Activated CD8-positive, alpha-beta memory T cell treated with anti-CD3 and anti-CD28 coated beads, Interleukin-2, amount 10 ng/mL, durations not matched to agents 7 days and 5 days (primary cell): ENCODE measurements around the gene GNG8. TPM values are rescaled to one million over a fixed set of nuclear protein-coding genes. Genes with fewer than 3 reads are reported as not detected.

Experiments
- ATAC-seq: fragments of 150-1000 bp; cut with Tn5 transposase; one replicate; pipeline ENCODE4 v1.10.0; 2021; ENCODE audit warnings: moderate library complexity
- CTCF ChIA-PET: fragments of 350-600 bp; sonication (Branson Sonifier 250); formaldehyde crosslinking; loops from one replicate; lab custom pipeline; 2021; ENCODE audit warnings: antibody characterized with exemption; lab: Charles Lee
- DNase-seq: peaks from one replicate; pipeline ENCODE4 v3.0.0-alpha.2; 2020
- H3K27ac Mint-ChIP-seq: one replicate; pipeline ENCODE4 v1.8.0; 2021; ENCODE audit warnings: mild to moderate bottlenecking, mixed read lengths
- H3K27me3 Mint-ChIP-seq: one replicate; pipeline ENCODE4 v1.8.0; 2021; ENCODE audit warnings: mixed read lengths
- H3K36me3 Mint-ChIP-seq: one replicate; pipeline ENCODE4 v1.8.0; 2021; ENCODE audit warnings: mild to moderate bottlenecking, mixed read lengths
- H3K4me1 Mint-ChIP-seq: one replicate; pipeline ENCODE4 v1.8.0; 2021; ENCODE audit warnings: mixed read lengths
- H3K4me3 Mint-ChIP-seq: one replicate; pipeline ENCODE4 v1.8.0; 2021; ENCODE audit warnings: mild to moderate bottlenecking, moderate library complexity, mixed read lengths
- H3K9me3 Mint-ChIP-seq: one replicate; pipeline ENCODE4 v1.8.0; 2022; ENCODE audit warnings: low read depth, mixed read lengths
- total RNA-seq, 2 experiments: library from RNA; stranded (reverse); gene quantifications; one replicate each; pipeline ENCODE4 v1.2.3, GENCODE V29; 2021

The GNG8 gene
- total RNA-seq = 10 to 100 TPM in 1 of 2 experiments, not detected in 1; 25.9 TPM

DNA sequence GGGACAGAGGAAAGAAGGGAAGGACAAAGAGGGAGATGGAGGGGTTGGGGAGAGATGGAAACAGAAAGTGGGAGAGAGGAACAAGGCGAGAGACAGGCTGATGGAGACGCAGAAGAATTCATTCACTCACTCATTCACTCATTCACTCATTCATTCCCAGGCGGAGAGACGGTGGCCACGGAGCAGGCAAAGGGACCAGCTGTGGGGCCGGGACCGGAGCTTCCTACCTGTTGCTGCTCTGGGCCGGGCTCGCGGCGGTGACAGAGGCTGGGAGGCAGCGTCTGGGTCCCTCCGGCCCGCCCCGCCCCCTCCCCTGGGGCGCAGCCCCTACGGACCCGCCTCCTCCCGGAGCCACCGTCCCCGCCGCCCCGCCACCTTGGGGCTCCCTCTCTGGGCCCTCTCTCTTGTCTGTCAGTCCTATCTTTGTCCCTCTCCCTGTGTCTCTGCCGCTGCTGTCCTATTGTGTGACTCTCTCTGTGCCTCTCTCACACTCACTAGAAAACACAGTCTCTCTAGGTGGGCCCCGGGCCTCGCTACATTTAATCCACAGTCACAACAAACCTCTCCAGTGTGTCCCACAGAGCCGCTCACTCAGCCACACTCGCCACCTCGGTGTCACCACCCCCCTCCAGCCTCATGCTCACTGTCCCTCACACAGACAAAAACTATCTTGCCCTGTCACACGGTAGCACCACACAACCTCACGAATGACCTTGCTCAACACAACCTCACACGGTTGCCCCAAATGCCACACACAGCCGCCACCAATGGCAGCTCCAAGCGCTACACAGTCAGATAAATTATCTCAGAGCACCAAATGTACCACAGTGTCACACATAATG, at the start of gene GNG8:
Gene GNG8 (minus strand): TSS at position 283 of the 842 bp plus-strand sequence. CDS start 1,520 bp downstream, outside the sequence.
- Mint-ChIP-seq H3K36me3 (no peaks in the 10 kb centered on the region), H3K27me3 (peaks cover 43% of the 10 kb centered on the region), H3K4me1 (peaks cover 23% of the 10 kb centered on the region), H3K9me3 (no peaks in the 10 kb centered on the region), H3K27ac (no peak within 1 kb of the TSS), H3K4me3 (no peak within 1 kb of the TSS)
- DNase-seq = no peak
- no peak for ATAC-seq
- CTCF ChIA-PET = interaction anchor here (1.3 to 2.5 kb wide), 4 partner anchors 22 to 117 kb away, joined by 3 to 12 read pairs (median 6); partner anchors contain the start of gene DACT3

GRCh38 chr19:46685189-46685588, 49.2 kb upstream of the GNG8 start:
- peaks cover 48% of the 10 kb centered on the region for H3K36me3 Mint-ChIP-seq
- ATAC-seq (no peak), DNase-seq (no peak)

DNA sequence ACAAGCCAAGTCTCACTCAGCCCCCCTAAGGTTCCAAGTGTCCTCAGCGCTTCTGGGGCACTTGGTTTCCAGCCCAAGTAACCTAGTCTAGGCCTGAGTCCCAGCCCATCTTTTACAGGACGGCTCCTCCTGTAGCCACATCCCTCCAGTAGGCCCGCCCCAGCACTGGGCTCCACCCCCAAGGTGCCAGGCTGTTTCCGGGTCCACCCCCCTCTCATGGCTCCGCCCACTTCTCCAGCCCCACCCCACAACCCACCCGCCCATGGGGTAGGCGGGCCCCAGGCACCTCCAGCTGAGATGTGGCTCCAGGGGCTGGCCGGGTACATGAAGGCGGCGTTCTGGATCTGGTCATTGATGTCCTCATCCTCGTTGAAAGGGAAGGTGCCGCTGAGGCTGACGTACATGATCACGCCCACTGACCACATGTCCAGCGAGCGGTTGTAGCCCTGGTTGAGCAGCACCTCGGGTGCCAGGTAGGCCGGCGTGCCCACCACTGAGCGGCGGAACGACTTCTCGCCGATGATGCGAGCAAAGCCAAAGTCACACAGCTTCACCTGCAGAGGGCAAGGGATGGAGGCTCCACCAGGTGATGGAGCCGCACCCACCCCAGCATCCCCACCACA, 42.2 kb upstream of the GNG8 start:
- H3K36me3 Mint-ChIP-seq = peaks cover 70% of the 10 kb centered on the region
- DNase-seq (peak; percentile 73), ATAC-seq (peak; percentile 84)
- no peak overlapping the region for H3K4me3 Mint-ChIP-seq
- H3K4me1 Mint-ChIP-seq = peaks cover 15% of the 10 kb centered on the region
- no peak overlapping the region for H3K27ac Mint-ChIP-seq
- H3K9me3 Mint-ChIP-seq = no peaks in the 10 kb centered on the region
- CTCF ChIA-PET = interaction anchor here (1.7 kb wide), 1 partner anchor 16 kb away, joined by 5 read pairs; no protein-coding TSS in a partner anchor
- no peaks in the 10 kb centered on the region for H3K27me3 Mint-ChIP-seq

More at GRCh38 chr19:46685189-46685588, 49.2 kb upstream of the GNG8 start:
- H3K9me3 Mint-ChIP-seq = no peaks in the 10 kb centered on the region
- CTCF ChIA-PET = interaction anchor here (1.7 to 2.5 kb wide), 2 partner anchors 20 to 44 kb away, joined by 6 to 12 read pairs; no protein-coding TSS in a partner anchor
- no peaks in the 10 kb centered on the region for H3K27me3 Mint-ChIP-seq
- peak overlapping the region; percentile 32 for H3K27ac Mint-ChIP-seq
- H3K4me1 Mint-ChIP-seq = no peaks in the 10 kb centered on the region
- H3K4me3 Mint-ChIP-seq = no peak overlapping the region

DNA sequence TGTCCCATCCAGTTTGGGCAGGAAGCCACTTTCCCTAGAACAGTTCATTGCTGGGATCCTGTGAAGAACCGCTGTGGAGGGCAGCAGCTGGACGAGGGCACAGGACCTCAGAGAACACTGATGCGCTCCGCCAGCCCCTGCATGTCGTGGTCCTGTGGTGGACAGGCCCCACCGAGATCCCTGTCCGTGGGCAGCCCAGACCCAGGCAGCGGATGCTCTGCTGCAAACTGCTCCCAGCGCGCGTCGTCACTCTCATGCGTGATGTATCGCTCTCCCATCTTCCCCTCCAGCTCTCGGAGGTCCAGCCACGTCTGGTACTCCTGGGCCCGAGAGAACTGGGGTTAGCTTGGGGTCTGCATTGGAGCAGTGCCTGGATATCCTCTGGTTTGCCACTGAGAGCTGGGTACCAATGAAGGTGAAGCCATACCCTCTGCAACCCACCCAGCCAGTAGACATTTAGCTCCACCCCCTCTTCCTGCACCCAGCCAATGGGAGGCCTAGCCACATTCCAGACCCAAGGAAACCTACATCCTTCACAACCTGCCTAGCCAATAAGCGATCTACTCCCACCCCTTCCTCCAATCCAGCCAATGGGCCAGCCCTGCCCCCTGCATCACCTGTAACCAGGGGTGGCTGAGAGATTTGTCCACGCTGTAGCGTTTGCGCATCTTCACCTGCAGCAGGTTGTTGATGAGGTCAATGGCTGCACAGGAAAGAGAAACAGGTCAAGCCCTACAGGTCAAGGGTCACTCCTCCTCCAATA, 38.6 kb upstream of the GNG8 start:
- CTCF ChIA-PET = interaction anchor here (1.2 to 2.3 kb wide), 6 partner anchors 9 to 79 kb away, joined by 3 to 11 read pairs (median 4); partner anchors contain the start of gene DACT3
- peaks cover 15% of the 10 kb centered on the region for H3K4me1 Mint-ChIP-seq
- ATAC-seq (no peak), DNase-seq (no peak)
- no peak overlapping the region for H3K27ac Mint-ChIP-seq
- no peaks in the 10 kb centered on the region for H3K27me3 Mint-ChIP-seq
- peaks cover 65% of the 10 kb centered on the region for H3K36me3 Mint-ChIP-seq
- H3K9me3 Mint-ChIP-seq = no peaks in the 10 kb centered on the region
- no peak overlapping the region for H3K4me3 Mint-ChIP-seq

DNA sequence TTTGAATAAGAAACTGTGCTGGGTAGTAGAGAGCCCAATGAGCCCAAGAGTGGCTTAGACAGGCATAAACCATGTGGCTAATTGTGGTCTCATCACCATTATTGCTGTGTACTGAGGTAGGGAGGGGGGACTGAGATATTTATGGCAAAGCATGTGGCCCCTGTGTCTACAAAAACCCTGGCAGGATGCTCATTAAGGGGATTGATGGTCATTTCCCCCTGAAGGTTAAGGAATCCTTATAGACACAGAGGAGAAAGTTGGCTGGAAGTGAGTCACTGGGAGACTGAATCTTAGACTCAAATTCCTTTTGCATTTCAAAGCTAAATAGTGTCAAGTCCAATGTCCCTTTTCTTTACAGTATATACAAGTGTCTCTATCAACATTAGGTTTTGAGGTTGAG, 34.8 kb upstream of the GNG8 start:
- H3K4me3 Mint-ChIP-seq = no peak overlapping the region
- CTCF ChIA-PET = interaction anchor here (0.6 to 1.5 kb wide), 2 partner anchors 9 to 901 kb away, joined by 3 to 8 read pairs; partner anchors contain the start of gene DACT3
- H3K4me1 Mint-ChIP-seq = no peaks in the 10 kb centered on the region
- DNase-seq = no peak
- no peaks in the 10 kb centered on the region for H3K27me3 Mint-ChIP-seq
- H3K27ac Mint-ChIP-seq = peak overlapping the region; percentile 40
- peaks cover 37% of the 10 kb centered on the region for H3K36me3 Mint-ChIP-seq
- ATAC-seq = no peak
- no peaks in the 10 kb centered on the region for H3K9me3 Mint-ChIP-seq

DNA sequence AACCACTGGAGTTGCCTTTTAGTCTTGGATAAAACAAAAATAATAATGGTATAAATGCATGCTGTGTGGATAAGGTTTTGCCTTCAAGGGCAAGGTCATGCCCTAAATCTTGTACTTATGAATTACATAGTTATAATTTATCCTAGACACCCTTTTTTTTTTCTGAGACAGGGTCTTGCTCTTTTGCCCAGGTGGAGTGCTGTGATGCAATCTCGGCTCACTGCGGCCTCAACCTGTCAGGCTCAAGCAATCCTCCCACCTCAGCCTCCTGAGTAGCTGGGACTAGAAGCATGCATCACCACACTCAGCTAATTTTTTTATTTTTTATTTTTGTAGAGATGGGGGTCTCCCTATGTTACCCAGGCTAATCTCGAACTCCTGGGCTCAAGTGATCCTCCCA, 32.7 kb upstream of the GNG8 start:
- CTCF ChIA-PET = interaction anchor here (1.1 kb wide), 1 partner anchor 81 kb away, joined by 3 read pairs; no protein-coding TSS in a partner anchor
- H3K9me3 Mint-ChIP-seq = no peaks in the 10 kb centered on the region
- DNase-seq (no peak), ATAC-seq (no peak)
- H3K27ac Mint-ChIP-seq = no peak overlapping the region
- peaks cover 20% of the 10 kb centered on the region for H3K36me3 Mint-ChIP-seq
- no peaks in the 10 kb centered on the region for H3K27me3 Mint-ChIP-seq
- H3K4me1 Mint-ChIP-seq = no peaks in the 10 kb centered on the region
- H3K4me3 Mint-ChIP-seq = no peak overlapping the region

DNA sequence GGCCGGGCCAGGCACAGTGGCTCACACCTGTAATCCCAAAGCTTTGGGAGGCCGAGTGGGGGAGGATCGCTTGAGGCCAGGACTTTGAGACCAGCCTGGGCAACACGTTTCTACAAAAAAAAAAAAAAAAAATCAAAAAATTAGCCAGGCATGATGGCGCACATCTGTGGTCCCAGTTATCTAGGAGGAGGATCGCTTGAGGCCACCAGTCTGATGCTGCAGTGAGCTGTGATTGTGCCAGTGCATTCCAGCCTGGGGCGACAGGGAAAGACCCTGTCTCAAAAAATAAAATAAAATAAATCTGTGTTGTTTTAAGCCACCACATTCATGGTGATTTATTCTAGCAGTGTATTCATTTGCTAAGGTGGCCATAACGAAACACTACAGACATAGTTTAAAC, 29.1 kb upstream of the GNG8 start:
- Mint-ChIP-seq H3K4me3 (no peak overlapping the region), H3K36me3 (peaks cover under 1% of the 10 kb centered on the region), H3K27ac (no peak overlapping the region), H3K4me1 (peaks cover 12% of the 10 kb centered on the region), H3K9me3 (no peaks in the 10 kb centered on the region), H3K27me3 (peaks cover 11% of the 10 kb centered on the region)
- CTCF ChIA-PET = interaction anchor here (2.0 to 6.8 kb wide), 2 partner anchors 8 to 51 kb away, joined by 5 to 169 read pairs; no protein-coding TSS in a partner anchor
- ATAC-seq (no peak), DNase-seq (no peak)

DNA sequence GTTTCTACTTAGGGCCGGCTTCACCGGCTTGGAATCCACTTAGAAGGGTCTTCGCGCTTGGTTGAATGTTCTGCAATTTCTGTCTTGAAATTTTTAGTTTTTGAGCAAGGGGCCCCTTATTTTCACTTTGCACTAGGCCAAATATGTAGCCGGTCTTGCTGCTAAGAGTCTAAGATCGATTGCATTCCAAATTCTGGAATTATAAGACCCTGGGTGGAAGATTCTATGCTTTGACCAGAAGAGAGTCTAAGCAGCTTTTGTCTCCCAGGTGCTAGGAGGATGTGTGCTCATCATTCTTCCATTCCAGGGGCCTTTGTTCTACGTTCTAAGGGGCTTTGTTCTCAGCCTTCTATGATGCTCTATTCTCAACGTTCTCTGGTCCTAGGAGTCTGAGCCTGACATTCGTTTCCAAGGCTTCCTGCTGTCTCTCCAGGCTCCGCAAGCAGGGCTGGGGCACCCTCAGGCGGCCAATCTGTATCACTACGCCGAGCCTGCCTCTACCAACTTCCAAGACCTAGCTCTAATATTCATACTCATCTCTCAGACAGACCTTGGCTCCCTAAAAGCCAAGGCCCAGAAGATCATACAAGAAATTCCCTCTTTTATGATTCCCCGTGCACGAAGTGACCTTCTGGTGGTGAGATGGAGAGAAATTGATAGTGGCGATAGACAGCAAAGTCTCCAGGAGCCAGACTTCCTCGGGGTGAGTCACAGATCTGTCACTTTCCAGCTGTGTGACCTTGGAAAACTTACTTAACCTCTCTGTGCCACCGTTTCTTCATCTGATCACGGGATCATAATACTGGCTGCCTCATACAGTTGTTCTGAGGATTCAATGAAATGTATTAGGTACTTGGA, 26.0 kb upstream of the GNG8 start:
- H3K36me3 Mint-ChIP-seq = no peaks in the 10 kb centered on the region
- DNase-seq (peak; percentile 85), ATAC-seq (peak; percentile 30)
- peak overlapping the region; percentile 67 for H3K4me3 Mint-ChIP-seq
- no peaks in the 10 kb centered on the region for H3K9me3 Mint-ChIP-seq
- H3K27ac Mint-ChIP-seq = peak overlapping the region; percentile 76
- H3K4me1 Mint-ChIP-seq = peaks cover 17% of the 10 kb centered on the region
- H3K27me3 Mint-ChIP-seq = peaks cover 33% of the 10 kb centered on the region
- CTCF ChIA-PET = interaction anchor here (0.6 to 6.8 kb wide), 38 partner anchors 9 to 351 kb away, joined by 3 to 169 read pairs (median 5); partner anchors contain the start of genes CALM3 and GNG8

DNA sequence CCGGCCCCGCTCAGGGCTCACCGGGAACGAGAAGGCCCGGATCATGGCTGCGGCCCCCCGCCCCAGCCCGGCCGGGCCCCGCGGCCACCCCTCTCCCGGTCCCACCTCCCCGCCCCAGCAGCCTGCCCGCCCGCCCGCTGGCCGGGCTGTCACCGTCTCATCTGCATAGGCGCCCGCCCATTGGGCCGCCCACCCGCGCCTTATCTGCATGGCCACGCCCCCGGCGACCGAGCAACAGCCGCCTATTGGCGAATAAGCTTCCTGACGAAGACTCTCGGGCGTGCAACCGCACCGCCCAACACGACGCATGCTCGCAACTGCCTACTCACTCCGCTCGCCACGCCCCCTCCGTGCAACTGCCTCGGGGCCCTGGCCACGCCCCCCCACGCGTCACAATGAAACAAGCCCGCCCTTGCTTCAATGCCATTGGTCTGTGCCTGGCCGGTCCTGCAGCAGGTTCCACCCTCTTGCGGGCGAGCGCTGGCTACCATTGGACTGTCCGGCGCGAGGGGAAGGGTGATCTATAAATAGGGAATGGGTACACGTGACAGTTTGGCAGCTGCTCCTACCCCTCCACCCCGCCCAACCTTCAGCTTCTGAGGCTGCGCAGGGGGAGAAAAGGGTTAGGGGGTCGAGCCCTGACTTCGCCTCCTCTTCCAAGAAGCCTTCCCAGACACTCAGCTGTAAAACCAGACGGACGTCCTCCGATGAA, 25.2 kb upstream of the GNG8 start, which contains the start of gene DACT3:
Gene DACT3 (minus strand): TSS at position 163 of the 712 bp plus-strand sequence. CDS start 118 bp downstream, at position 45.
- CTCF ChIA-PET = interaction anchor here (0.9 to 6.8 kb wide), 26 partner anchors 10 to 352 kb away, joined by 3 to 169 read pairs (median 8); partner anchors contain the start of genes CALM3 and GNG8
- DNase-seq = peak; percentile 100
- peaks cover 37% of the 10 kb centered on the region for H3K27me3 Mint-ChIP-seq
- peak; percentile 94 for ATAC-seq
- H3K36me3 Mint-ChIP-seq = no peaks in the 10 kb centered on the region
- H3K4me3 Mint-ChIP-seq = peak within 1 kb of the TSS; percentile 67
- peak within 1 kb of the TSS; percentile 76 for H3K27ac Mint-ChIP-seq
- peaks cover 17% of the 10 kb centered on the region for H3K4me1 Mint-ChIP-seq
- no peaks in the 10 kb centered on the region for H3K9me3 Mint-ChIP-seq

GRCh38 chr19:46660551-46661019, 24.6 kb upstream of the GNG8 start:
- Mint-ChIP-seq H3K4me1 (peaks cover 17% of the 10 kb centered on the region), H3K9me3 (no peaks in the 10 kb centered on the region), H3K4me3 (no peak overlapping the region), H3K27ac (no peak overlapping the region), H3K36me3 (no peaks in the 10 kb centered on the region), H3K27me3 (peaks cover 37% of the 10 kb centered on the region)
- DNase-seq = no peak
- CTCF ChIA-PET = interaction anchor here (1.3 to 6.8 kb wide), 16 partner anchors 11 to 353 kb away, joined by 3 to 169 read pairs (median 12); partner anchors contain the start of genes CALM3 and GNG8
- no peak for ATAC-seq

- peak overlapping the region; percentile 18 for H3K4me3 Mint-ChIP-seq
- DNase-seq (no peak), ATAC-seq (no peak)
- H3K36me3 Mint-ChIP-seq = no peaks in the 10 kb centered on the region
- H3K27ac Mint-ChIP-seq = no peak overlapping the region
- CTCF ChIA-PET = interaction anchor here (2.4 to 6.8 kb wide), 5 partner anchors 28 to 94 kb away, joined by 12 to 169 read pairs (median 24); partner anchors contain the start of gene CALM3
- no peaks in the 10 kb centered on the region for H3K9me3 Mint-ChIP-seq
- peaks cover 17% of the 10 kb centered on the region for H3K4me1 Mint-ChIP-seq
- peaks cover 39% of the 10 kb centered on the region for H3K27me3 Mint-ChIP-seq
Observed at GRCh38 chr19:46660008-46660517, 24.1 kb upstream of the GNG8 start.
